GM19452 (cell line): Measurements from ENCODE around the gene RAD23A.

ENCODE experiments used
- ATAC-seq: cut with Tn5 transposase; IDR thresholded peaks from one replicate; pipeline ENCODE4 v1.9.1; 2021; ENCODE audit not compliant: unreplicated experiment

Gene RAD23A

GRCh38 chr19:13002166-13002898, 56.7 kb downstream of the RAD23A start:
- ATAC-seq = no peak

- ATAC-seq = no peak
Measured at GRCh38 chr19:13003081-13003480, 57.4 kb downstream of the RAD23A start.
